ENCODE measurements around the gene KIAA1755.

KIAA1755 gene

GRCh38 chr20:38269715-38270114 lies 9.2 kb upstream of the KIAA1755 start:
- no peak overlapping the region for H3K4me3 ChIP-seq (ENCODE audit: low read depth, low read length)
- DNase-seq (ENCODE audit: low read depth): no peak
- TF ChIP-seq POLR2A (IDR thresholded peaks at IDR 0.05; ENCODE audit: extremely low read depth, insufficient read length) (no peak), MAX (IDR thresholded peaks at IDR 0.05; ENCODE audit: low read depth, low read length) (no peak), CTCF (IDR thresholded peaks at IDR 0.05; ENCODE audit: low read depth, low read length) (no peak), MYC (IDR thresholded peaks at IDR 0.05; ENCODE audit: low read depth, low read length) (no peak)

DNA sequence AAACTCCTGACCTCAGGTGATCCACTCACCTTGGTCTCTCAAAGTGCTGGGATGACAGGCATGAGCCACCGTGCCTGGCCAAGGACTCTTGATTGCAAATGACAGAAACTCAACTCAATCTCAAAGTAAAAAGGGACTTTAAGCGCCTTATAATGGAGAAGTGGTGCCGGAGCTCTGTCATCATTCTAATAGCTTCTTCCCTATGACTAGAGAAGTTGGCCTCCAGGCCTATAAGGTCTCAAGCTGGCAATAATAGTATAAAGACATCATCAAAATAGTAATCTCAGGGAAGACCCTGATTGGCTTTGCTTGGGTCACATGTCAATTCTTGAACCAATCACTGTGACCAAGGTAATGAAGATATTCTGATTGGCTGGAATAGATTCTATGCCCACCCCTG lies 8.5 kb upstream of the KIAA1755 start:
- DNase-seq (ENCODE audit: low read depth): no peak
- TF ChIP-seq MAX (IDR thresholded peaks at IDR 0.05; ENCODE audit: low read depth, low read length) (no peak), CTCF (IDR thresholded peaks at IDR 0.05; ENCODE audit: low read depth, low read length) (no peak), POLR2A (IDR thresholded peaks at IDR 0.05; ENCODE audit: extremely low read depth, insufficient read length) (no peak), MYC (IDR thresholded peaks at IDR 0.05; ENCODE audit: low read depth, low read length) (no peak)
- no peak overlapping the region for H3K4me3 ChIP-seq (ENCODE audit: low read depth, low read length)

- TF ChIP-seq CTCF (IDR thresholded peaks at IDR 0.05; ENCODE audit: low read depth, low read length): no peak
- TF ChIP-seq MYC (IDR thresholded peaks at IDR 0.05; ENCODE audit: low read depth, low read length): no peak
- no peak for TF ChIP-seq MAX (IDR thresholded peaks at IDR 0.05; ENCODE audit: low read depth, low read length)
- no peak for TF ChIP-seq POLR2A (IDR thresholded peaks at IDR 0.05; ENCODE audit: extremely low read depth, insufficient read length)
- no peak overlapping the region for H3K4me3 ChIP-seq (ENCODE audit: low read depth, low read length)
- no peak for DNase-seq (ENCODE audit: low read depth)
These were observed 7.5 kb upstream of the KIAA1755 start for GRCh38 chr20:38267901-38268514.

GRCh38 chr20:38267296-38267695 lies 6.8 kb upstream of the KIAA1755 start:
- TF ChIP-seq POLR2A (IDR thresholded peaks at IDR 0.05; ENCODE audit: extremely low read depth, insufficient read length): no peak
- TF ChIP-seq CTCF (IDR thresholded peaks at IDR 0.05; ENCODE audit: low read depth, low read length): no peak
- no peak for TF ChIP-seq MYC (IDR thresholded peaks at IDR 0.05; ENCODE audit: low read depth, low read length)
- no peak for TF ChIP-seq MAX (IDR thresholded peaks at IDR 0.05; ENCODE audit: low read depth, low read length)
- DNase-seq (ENCODE audit: low read depth): no peak
- no peak overlapping the region for H3K4me3 ChIP-seq (ENCODE audit: low read depth, low read length)

- no peak overlapping the region for H3K4me3 ChIP-seq (ENCODE audit: low read depth, low read length)
- DNase-seq (ENCODE audit: low read depth): no peak
- no peak for TF ChIP-seq POLR2A (IDR thresholded peaks at IDR 0.05; ENCODE audit: extremely low read depth, insufficient read length)
- TF ChIP-seq MAX (IDR thresholded peaks at IDR 0.05; ENCODE audit: low read depth, low read length): no peak
- no peak for TF ChIP-seq CTCF (IDR thresholded peaks at IDR 0.05; ENCODE audit: low read depth, low read length)
- no peak for TF ChIP-seq MYC (IDR thresholded peaks at IDR 0.05; ENCODE audit: low read depth, low read length)
These were observed 5.9 kb upstream of the KIAA1755 start for GRCh38 chr20:38266426-38266825.
